HEK293 (cell line): ENCODE measurements around the gene PCSK1.

Experiments
- CTCF ChIA-PET: fragments of 350-600 bp; formaldehyde crosslinking; extraction: SDS; loops from one replicate; lab custom pipeline; 2021; ENCODE audit warnings: antibody characterized with exemption; lab: Yijun Ruan, JAX
- POLR2A ChIA-PET: fragments of 300-600 bp; formaldehyde crosslinking; extraction: SDS; loops from one replicate; lab custom pipeline; 2020; ENCODE audit warnings: antibody characterized with exemption, inconsistent platforms; lab: Yijun Ruan, JAX
- H3K27ac ChIP-seq: fragments of 200-500 bp; sonication (Bioruptor generic); 2 replicates; pipeline ENCODE4 v1.5.1; 2014; ENCODE audit warnings: low read depth, low read length, control low read depth, inconsistent platforms; ENCODE audit errors: extremely low read depth
- H3K36me3 ChIP-seq, 2 experiments: fragments of 200-500 bp in 1 of 2; sonication (Bioruptor generic) in 1 of 2; 1 replicate in 1 of 2; 2 replicates in 1 of 2; pipeline ENCODE4 v1.5.1; 2014 to 2017; ENCODE audit warnings: inconsistent platforms in 2 of 2, low read length in 2 of 2; ENCODE audit not compliant: control insufficient read depth in 2 of 2, insufficient read depth in 1 of 2
- H3K4me1 ChIP-seq: fragments of 200-500 bp; sonication (Bioruptor generic); 2 replicates; pipeline ENCODE4 v1.5.1; 2014; ENCODE audit warnings: mild to moderate bottlenecking, low read length, inconsistent platforms; ENCODE audit not compliant: control insufficient read depth, insufficient read depth
- H3K4me3 ChIP-seq: 2 replicates; pipeline ENCODE4 v1.5.1; 2011; ENCODE audit warnings: low read depth, mild to moderate bottlenecking, control low read depth, low read length, moderate library complexity
- H3K9me3 ChIP-seq: fragments of 200-500 bp; sonication (Bioruptor generic); 2 replicates; pipeline ENCODE4 v1.5.1; 2014; ENCODE audit warnings: low read depth, low read length, inconsistent platforms; ENCODE audit not compliant: control insufficient read depth, insufficient read depth
- ATF2 ChIP-seq: fragments of 450-650 bp; formaldehyde crosslinking; IDR thresholded peaks from 2 replicates; pipeline ENCODE4 v1.5.1; 2016; ENCODE audit warnings: missing biosample characterization, missing genetic modification characterization, low read depth
- CTCF ChIP-seq: fragments of 450-650 bp; formaldehyde crosslinking; IDR thresholded peaks from 2 replicates; pipeline ENCODE4 v1.5.1; 2016; ENCODE audit warnings: missing biosample characterization, missing genetic modification characterization
- GLI2 ChIP-seq: fragments of 450-650 bp; formaldehyde crosslinking; IDR thresholded peaks from 2 replicates; pipeline ENCODE4; 2017; ENCODE audit warnings: missing biosample characterization, missing genetic modification characterization, low read depth, borderline replicate concordance
- HIC1 ChIP-seq: fragments of 450-650 bp; formaldehyde crosslinking; IDR thresholded peaks from 2 replicates; pipeline ENCODE4 v1.5.1; 2016; ENCODE audit warnings: missing biosample characterization, missing genetic modification characterization
- HOXA7 ChIP-seq: sonication (generic); formaldehyde crosslinking; IDR thresholded peaks from 2 replicates; pipeline ENCODE4 v1.8.1; 2022; ENCODE audit warnings: missing genetic modification reagents, borderline replicate concordance
- HOXC10 ChIP-seq: sonication (generic); formaldehyde crosslinking; IDR thresholded peaks from 2 replicates; pipeline ENCODE4 v1.8.1; 2023; ENCODE audit warnings: mild to moderate bottlenecking, missing genetic modification reagents
- HOXD13 ChIP-seq: sonication (generic); formaldehyde crosslinking; IDR thresholded peaks from 2 replicates; pipeline ENCODE4 v1.8.0; 2022; ENCODE audit warnings: missing genetic modification reagents, borderline replicate concordance
- KLF17 ChIP-seq: fragments of 450-650 bp; formaldehyde crosslinking; IDR thresholded peaks from 2 replicates; pipeline ENCODE4 v1.5.1; 2016; ENCODE audit warnings: missing biosample characterization, missing genetic modification characterization
- MYNN ChIP-seq: fragments of 450-650 bp; formaldehyde crosslinking; IDR thresholded peaks from 2 replicates; pipeline ENCODE4 v1.5.1; 2016; ENCODE audit warnings: missing biosample characterization, missing genetic modification characterization, borderline replicate concordance
- SP2 ChIP-seq: fragments of 450-650 bp; formaldehyde crosslinking; IDR thresholded peaks from 2 replicates; pipeline ENCODE4 v1.5.1; 2016; ENCODE audit warnings: missing biosample characterization, missing genetic modification characterization
- SP3 ChIP-seq: fragments of 450-650 bp; formaldehyde crosslinking; IDR thresholded peaks from 2 replicates; pipeline ENCODE4 v1.5.1; 2016; ENCODE audit warnings: missing biosample characterization, missing genetic modification characterization
- TCF7L2 ChIP-seq: IDR thresholded peaks from 2 replicates; pipeline ENCODE4 v1.6.1; 2011; ENCODE audit warnings: low read depth, mild to moderate bottlenecking, inconsistent platforms, low read length, moderate library complexity, borderline replicate concordance
- ZNF169 ChIP-seq: fragments of 450-650 bp; formaldehyde crosslinking; IDR thresholded peaks from 2 replicates; pipeline ENCODE4 v1.5.1; 2016; ENCODE audit warnings: missing biosample characterization, missing genetic modification characterization
- ZNF324 ChIP-seq: fragments of 450-650 bp; formaldehyde crosslinking; IDR thresholded peaks from 2 replicates; pipeline ENCODE4 v1.5.1; 2016; ENCODE audit warnings: missing biosample characterization, missing genetic modification characterization
- ZNF433 ChIP-seq: fragments of 450-650 bp; formaldehyde crosslinking; IDR thresholded peaks from 2 replicates; pipeline ENCODE4 v1.5.1; 2016; ENCODE audit warnings: missing biosample characterization, missing genetic modification characterization, low read depth
- ZNF521 ChIP-seq: fragments of 450-650 bp; formaldehyde crosslinking; IDR thresholded peaks from 2 replicates; pipeline ENCODE4 v1.5.1; 2017; ENCODE audit warnings: missing biosample characterization, mild to moderate bottlenecking, missing genetic modification characterization
- ZNF530 ChIP-seq: fragments of 450-650 bp; formaldehyde crosslinking; IDR thresholded peaks from 2 replicates; pipeline ENCODE4 v1.5.1; 2016; ENCODE audit warnings: low read depth, missing biosample characterization, missing genetic modification characterization
- ZXDB ChIP-seq: fragments of 450-650 bp; formaldehyde crosslinking; IDR thresholded peaks from 2 replicates; pipeline ENCODE4 v1.5.1; 2016; ENCODE audit warnings: missing biosample characterization, missing genetic modification characterization
- TF ChIP-seq, protein P1 (sequence below): fragments of 450-650 bp; formaldehyde crosslinking; IDR thresholded peaks from 2 replicates; pipeline ENCODE4 v1.5.1; 2016; ENCODE audit warnings: missing biosample characterization, missing genetic modification characterization

Gene PCSK1

DNA sequence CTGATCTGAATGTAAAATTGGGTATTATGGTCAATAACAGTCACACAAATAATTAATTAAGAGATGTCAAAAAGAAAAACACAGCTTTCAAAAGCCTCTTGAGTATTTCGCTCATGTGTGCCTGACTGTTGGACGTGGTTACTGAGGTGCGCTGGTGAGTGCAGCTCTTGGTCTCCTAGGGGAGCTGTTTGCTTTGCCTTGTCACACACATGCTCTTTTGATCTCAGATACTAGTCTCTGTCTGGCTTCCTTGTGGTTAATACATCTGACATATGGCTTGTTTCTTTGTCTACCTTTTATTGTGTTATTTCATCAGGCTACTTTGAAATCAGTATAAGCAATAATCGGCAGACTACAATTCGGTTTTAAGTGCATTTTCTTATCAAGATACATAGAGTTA is 51.5 kb downstream of the PCSK1 start:
- POLR2A ChIA-PET, result no interaction called here
- Histone ChIP-seq H3K36me3 (no peaks in the 10 kb centered on the region), H3K4me3 (no peak overlapping the region), H3K4me1 (no peaks in the 10 kb centered on the region; the same call in 1 of the 2 replicates), H3K9me3 (no peaks in the 10 kb centered on the region), H3K27ac (no peak overlapping the region)
- no peak for TF ChIP-seq KLF17 (tag by site-specific recombination)
- TF ChIP-seq ZNF433 (tag by site-specific recombination), result no peak
- no peak for TF ChIP-seq MYNN (tag by site-specific recombination)
- no peak for TF ChIP-seq CTCF (tag by site-specific recombination)
- TF ChIP-seq, protein P1, sequence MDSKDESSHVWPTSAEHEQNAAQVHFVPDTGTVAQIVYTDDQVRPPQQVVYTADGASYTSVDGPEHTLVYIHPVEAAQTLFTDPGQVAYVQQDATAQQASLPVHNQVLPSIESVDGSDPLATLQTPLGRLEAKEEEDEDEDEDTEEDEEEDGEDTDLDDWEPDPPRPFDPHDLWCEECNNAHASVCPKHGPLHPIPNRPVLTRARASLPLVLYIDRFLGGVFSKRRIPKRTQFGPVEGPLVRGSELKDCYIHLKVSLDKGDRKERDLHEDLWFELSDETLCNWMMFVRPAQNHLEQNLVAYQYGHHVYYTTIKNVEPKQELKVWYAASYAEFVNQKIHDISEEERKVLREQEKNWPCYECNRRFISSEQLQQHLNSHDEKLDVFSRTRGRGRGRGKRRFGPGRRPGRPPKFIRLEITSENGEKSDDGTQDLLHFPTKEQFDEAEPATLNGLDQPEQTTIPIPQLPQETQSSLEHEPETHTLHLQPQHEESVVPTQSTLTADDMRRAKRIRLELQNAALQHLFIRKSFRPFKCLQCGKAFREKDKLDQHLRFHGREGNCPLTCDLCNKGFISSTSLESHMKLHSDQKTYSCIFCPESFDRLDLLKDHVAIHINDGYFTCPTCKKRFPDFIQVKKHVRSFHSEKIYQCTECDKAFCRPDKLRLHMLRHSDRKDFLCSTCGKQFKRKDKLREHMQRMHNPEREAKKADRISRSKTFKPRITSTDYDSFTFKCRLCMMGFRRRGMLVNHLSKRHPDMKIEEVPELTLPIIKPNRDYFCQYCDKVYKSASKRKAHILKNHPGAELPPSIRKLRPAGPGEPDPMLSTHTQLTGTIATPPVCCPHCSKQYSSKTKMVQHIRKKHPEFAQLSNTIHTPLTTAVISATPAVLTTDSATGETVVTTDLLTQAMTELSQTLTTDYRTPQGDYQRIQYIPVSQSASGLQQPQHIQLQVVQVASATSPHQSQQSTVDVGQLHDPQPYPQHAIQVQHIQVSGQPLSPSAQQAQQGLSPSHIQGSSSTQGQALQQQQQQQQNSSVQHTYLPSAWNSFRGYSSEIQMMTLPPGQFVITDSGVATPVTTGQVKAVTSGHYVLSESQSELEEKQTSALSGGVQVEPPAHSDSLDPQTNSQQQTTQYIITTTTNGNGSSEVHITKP (tag by site-specific recombination), result no peak
- CTCF ChIA-PET, result interaction anchor here (1.1 kb wide), 1 partner anchor 101 kb away, joined by 4 read pairs; no protein-coding TSS in a partner anchor

DNA sequence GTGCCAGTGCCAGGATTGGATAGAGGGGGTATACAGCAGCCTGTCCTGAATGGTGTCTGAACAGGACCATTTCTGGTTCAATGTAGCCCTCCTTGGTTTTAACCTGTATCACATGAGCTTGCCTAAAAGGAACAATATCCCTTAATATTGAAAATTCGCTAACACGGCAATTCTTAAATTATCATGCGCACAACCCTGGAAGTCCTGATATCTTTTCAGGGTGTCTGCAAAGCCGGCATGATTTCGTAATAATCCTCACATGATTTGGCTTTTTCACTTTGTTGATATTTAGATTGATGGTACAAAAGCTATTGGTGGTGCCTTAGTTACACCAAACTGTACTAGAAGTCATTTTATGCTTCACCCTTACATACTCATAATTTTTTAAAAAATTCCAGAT is 53.2 kb downstream of the PCSK1 start:
- H3K4me3 ChIP-seq, result no peak overlapping the region
- H3K27ac ChIP-seq, result no peak overlapping the region
- TF ChIP-seq HOXA7 (CRISPR knock-in tag) (no peak), ATF2 (tag by site-specific recombination) (no peak), HIC1 (tag by site-specific recombination) (no peak), ZNF521 (tag by site-specific recombination) (no peak), SP3 (no peak), ZNF169 (no peak), GLI2 (tag by site-specific recombination) (no peak), HOXC10 (CRISPR knock-in tag) (no peak), ZNF324 (no peak), SP2 (tag by site-specific recombination) (no peak), HOXD13 (CRISPR knock-in tag) (no peak), ZNF530 (no peak), TCF7L2 (no peak), ZXDB (tag by site-specific recombination) (no peak)
- H3K36me3 ChIP-seq, result no peaks in the 10 kb centered on the region
- H3K9me3 ChIP-seq, result no peaks in the 10 kb centered on the region
- ChIA-PET CTCF (no interaction called here), POLR2A (no interaction called here)
- no peaks in the 10 kb centered on the region; the same call in 1 of the 2 replicates for H3K4me1 ChIP-seq
